Stimulated activated CD4-positive, alpha-beta T cell treated with anti-CD3 and anti-CD28 coated beads, Interleukin-1b, Interleukin-23, amount 100 ng/mL, for 24 hours (primary cell): Measurements from ENCODE around the gene PYDC1.
"Not testable (repeated sequence)": the region's sequence is repeated elsewhere in the genome, so short reads cannot be mapped to it uniquely, and the experiment has no call there.

Experiments used
- DNase-seq, 4 experiments: peaks; one replicate each; pipeline ENCODE4 v3.0.0-alpha.2; 2020; ENCODE audit warnings: low read depth in 4 of 4, low spot score in 1 of 4

PYDC1 gene

DNA sequence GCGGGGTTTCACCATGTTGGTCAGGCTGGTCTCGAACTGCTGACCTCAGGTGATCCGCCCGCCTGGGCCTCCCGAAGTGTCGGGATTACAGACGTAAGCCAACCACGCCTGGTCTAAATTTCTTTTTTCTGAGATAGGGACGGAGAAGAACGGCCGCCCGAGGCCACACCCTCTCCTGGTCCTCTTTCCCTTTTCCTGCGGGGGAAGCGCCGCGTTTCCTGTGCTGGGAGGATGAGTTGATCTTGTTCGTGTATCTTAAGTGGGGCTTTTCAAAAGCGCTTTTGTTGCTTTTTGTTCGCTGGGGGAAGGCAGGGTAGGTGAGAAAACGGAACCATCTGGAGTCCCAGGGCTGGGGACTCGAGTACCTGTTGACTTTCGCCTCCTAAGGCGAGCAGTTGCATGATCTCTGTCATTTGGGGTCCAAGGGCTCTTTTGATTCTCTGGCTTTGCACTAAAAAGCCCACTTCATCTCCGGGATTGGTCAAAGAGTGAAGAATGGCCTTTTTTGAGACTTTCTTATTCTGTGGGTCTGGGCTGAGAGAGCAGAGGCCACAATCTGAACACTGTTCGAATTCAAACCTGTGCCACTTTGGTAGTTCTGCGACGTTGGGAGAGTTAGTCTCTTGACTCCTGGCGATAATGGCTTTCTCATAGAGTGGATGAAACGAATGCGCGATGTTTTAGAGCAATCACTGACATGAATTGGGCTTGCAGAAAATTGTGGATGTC lies 35.7 kb downstream of the PYDC1 start:
- no peak for DNase-seq

DNA sequence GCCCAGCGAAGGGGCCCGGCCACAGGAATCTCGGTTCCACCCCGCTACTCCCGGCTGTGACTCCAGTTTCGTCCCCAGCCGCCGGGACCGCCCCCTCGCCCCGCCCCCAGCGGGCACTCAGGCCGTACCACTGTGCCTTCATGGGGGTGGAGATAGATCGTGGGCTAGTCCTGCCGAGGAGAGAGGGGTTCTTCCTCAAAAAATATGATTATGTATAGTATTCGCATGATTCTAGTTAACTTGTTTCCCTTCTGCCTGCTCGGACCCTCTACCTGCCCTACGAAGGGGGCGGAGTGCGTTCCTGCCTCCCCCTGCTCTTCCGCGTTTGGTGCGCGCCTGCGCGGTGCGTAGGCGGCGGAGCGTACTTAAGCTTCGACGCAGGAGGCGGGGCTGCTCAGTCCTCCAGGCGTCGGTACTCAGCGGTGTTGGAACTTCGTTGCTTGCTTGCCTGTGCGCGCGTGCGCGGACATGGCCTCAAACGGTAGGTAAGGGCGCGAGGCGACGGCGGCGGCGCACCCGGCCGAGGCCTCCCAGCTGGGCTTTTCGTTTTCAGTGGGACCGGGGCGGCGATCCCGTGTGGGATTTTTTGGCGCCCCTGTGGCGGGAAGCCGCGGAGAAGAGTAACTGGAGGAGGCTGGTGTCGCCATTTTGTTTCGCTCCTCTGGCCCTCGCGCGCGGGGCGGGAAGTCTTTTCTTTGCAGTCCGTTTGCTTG lies 37.0 kb downstream of the PYDC1 start, which contains the start of gene FUS:
FUS (plus strand) TSS at position 393 of the 713 bp plus-strand sequence; CDS start at position 469, 76 bp downstream.
- peak; percentile 80 to 88 (median 84) for DNase-seq

GRCh38 chr16:31179219-31179746 lies 37.7 kb downstream of the PYDC1 start:
- no peak for DNase-seq

- peak in 1 of 4 experiments; percentile 36 for DNase-seq
These were observed 39.8 kb downstream of the PYDC1 start for GRCh38 chr16:31177136-31177535.

DNA sequence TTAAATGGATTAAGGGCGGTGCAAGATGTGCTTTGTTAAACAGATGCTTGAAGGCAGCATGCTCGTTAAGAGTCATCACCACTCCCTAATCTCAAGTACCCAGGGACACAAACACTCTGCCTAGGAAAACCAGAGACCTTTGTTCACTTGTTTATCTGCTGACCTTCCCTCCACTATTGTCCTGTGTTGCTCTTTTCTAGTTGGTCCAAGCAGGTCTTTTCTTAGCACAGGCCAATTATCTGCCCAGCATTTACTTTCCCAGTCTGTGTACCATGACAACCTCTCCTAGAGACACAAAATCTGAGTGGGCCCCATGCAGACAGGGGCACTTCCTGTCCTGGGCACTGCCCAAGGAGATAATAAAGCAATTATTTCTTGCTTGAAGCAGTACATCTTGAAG lies 46.9 kb downstream of the PYDC1 start:
- not testable (repeated sequence) for DNase-seq

DNA sequence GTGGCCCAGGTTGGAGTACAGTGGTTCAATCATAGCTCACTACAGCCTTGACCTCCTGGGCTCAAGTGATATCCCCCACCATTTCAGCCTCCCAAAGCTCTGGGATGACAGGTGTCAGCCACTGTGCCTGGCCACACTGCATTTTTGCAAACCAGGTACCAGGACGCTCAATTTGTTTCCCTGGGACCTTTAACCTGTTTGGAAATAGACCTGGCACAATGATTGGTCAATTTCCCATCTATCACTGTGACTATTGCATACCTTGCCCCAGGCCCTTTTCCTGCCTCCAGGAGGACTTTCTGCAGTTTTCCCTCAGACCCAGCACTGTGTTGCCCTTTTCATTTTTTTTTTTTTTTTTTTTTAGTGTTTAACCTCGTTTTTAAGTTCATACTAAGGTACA lies 48.1 kb downstream of the PYDC1 start:
- DNase-seq, result no peak

DNA sequence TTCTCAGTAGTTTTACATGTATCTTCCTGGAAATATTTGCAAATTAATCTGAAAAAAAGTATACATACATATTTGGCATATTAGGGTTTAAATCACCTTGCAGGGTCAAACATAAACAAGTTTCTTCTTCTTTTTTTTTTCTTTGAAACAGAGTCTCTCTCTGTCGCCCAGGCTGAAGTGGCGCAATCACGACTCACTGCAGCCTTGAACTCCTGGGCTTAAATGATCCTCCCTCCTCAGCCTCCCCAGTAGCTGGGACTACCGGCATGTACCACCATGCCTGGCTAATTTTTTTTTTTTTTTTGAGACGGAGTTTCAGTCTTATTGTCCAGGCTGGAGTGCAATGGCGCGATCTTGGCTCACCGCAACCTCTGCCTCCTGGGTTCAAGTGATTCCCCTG lies 49.6 kb downstream of the PYDC1 start:
- no peak for DNase-seq
